PC-3 (cell line): ENCODE data around the gene SHROOM4. TPM values are rescaled to one million over a fixed set of nuclear protein-coding genes. Genes with fewer than 3 reads are reported as not detected.

Source experiments
- ATAC-seq: fragments of 200-7000 bp; cut with Tn5 transposase; 2 replicates; pipeline ENCODE4 v1.9.1; 2020; ENCODE audit warnings: mild to moderate bottlenecking, moderate library complexity
- BruUV-seq: library from RNA; stranded (reverse); fragments of 400-500 nt; replicated peaks from 2 replicates; lab custom pipeline; 2021; lab: Mats Ljungman, UMichigan
- CTCF ChIA-PET: fragments of 300-600 bp; sonication (Branson Sonifier 250); formaldehyde crosslinking; loops from one replicate; lab custom pipeline; 2022; ENCODE audit warnings: antibody characterized with exemption; lab: Charles Lee
- POLR2A ChIA-PET: fragments of 300-600 bp; sonication (Branson Sonifier 250); formaldehyde crosslinking; loops from one replicate; lab custom pipeline; 2022; ENCODE audit warnings: antibody characterized with exemption; ENCODE audit not compliant: unreplicated experiment; lab: Charles Lee
- DNase-seq: peaks from one replicate; pipeline ENCODE4 v3.0.0-alpha.2; 2015
- H2AFZ ChIP-seq: fragments of 300-600 bp; sonication (generic); 2 replicates; pipeline ENCODE4 v1.6.0; 2016; ENCODE audit warnings: antibody characterized with exemption, low read length
- H3F3A ChIP-seq: fragments of 300-600 bp; sonication (generic); one replicate; pipeline ENCODE4 v1.6.0; 2017; ENCODE audit warnings: antibody characterized with exemption, low read length, control low read depth, mild to moderate bottlenecking; ENCODE audit not compliant: unreplicated experiment
- H3K27ac ChIP-seq: fragments of 300-600 bp; sonication (generic); 2 replicates; pipeline ENCODE4 v1.5.1; 2016; ENCODE audit warnings: mild to moderate bottlenecking, low read length
- H3K27me3 ChIP-seq: fragments of 300-600 bp; sonication (generic); 2 replicates; pipeline ENCODE4 v1.6.1; 2016; ENCODE audit warnings: low read length, mixed read lengths
- H3K36me3 ChIP-seq: fragments of 300-600 bp; sonication (generic); 2 replicates; pipeline ENCODE4 v1.6.1; 2016; ENCODE audit warnings: low read depth, mixed run types, low read length, mixed read lengths
- H3K4me1 ChIP-seq: fragments of 300-600 bp; sonication (generic); 2 replicates; pipeline ENCODE4 v1.5.1; 2016; ENCODE audit warnings: low read length; ENCODE audit not compliant: insufficient read depth
- H3K4me2 ChIP-seq: fragments of 300-600 bp; sonication (generic); 2 replicates; pipeline ENCODE4 v1.6.0; 2016; ENCODE audit warnings: low read length
- H3K4me3 ChIP-seq: fragments of 300-600 bp; sonication (generic); 2 replicates; pipeline ENCODE4 v1.5.1; 2016; ENCODE audit warnings: mild to moderate bottlenecking, low read length, mixed read lengths
- H3K79me2 ChIP-seq: fragments of 300-600 bp; sonication (generic); 2 replicates; pipeline ENCODE4 v1.6.1; 2017; ENCODE audit warnings: low read length, mixed read lengths
- H3K9ac ChIP-seq: fragments of 300-600 bp; sonication (generic); 2 replicates; pipeline ENCODE4 v1.6.0; 2016; ENCODE audit warnings: mild to moderate bottlenecking, low read length
- H3K9me2 ChIP-seq: fragments of 300-600 bp; sonication (generic); replicated peaks from 2 replicates; pipeline ENCODE4 v1.6.1; 2016; ENCODE audit warnings: mixed run types, low read length, mixed read lengths
- H3K9me3 ChIP-seq: fragments of 300-600 bp; sonication (generic); 2 replicates; pipeline ENCODE4 v1.6.1; 2016; ENCODE audit warnings: low read length, mixed read lengths
- H4K20me1 ChIP-seq: fragments of 300-600 bp; sonication (generic); 2 replicates; pipeline ENCODE4 v1.6.1; 2016; ENCODE audit warnings: low read length, mixed read lengths
- CTCF ChIP-seq: fragments of 300-600 bp; sonication (generic); conservative IDR thresholded peaks from 2 replicates; pipeline ENCODE4 v1.5.1; 2017; ENCODE audit warnings: antibody characterized with exemption, low read depth, mild to moderate bottlenecking, low read length
- EZH2 ChIP-seq: fragments of 300-600 bp; sonication (generic); IDR thresholded peaks from one replicate; pipeline ENCODE4 v1.6.1; 2017; ENCODE audit warnings: antibody characterized with exemption, mild to moderate bottlenecking, low read length; ENCODE audit not compliant: unreplicated experiment
- EZH2phosphoT487 ChIP-seq: fragments of 300-600 bp; sonication (generic); IDR thresholded peaks from 2 replicates; pipeline ENCODE4 v1.6.1; 2018; ENCODE audit warnings: mild to moderate bottlenecking, antibody characterized with exemption, low read length, borderline replicate concordance
- intact Hi-C: fragments of 100-400 bp; cut with micrococcal nuclease; formaldehyde crosslinking; loops from 2 replicates; pipeline ENCODE4 v1.9.0; 2023
- total RNA-seq: library from RNA; depleted of rRNA; stranded (reverse); fragments of >200 nt; gene quantifications from 2 replicates; pipeline ENCODE4 v1.2.3, GENCODE V29; 2014

SHROOM4 gene
- total RNA-seq, 1 experiment from 2014 or later = not detected

GRCh38 chrX:50680990-50681389, 133.0 kb downstream of the SHROOM4 start:
- H3K4me2 ChIP-seq = no peak overlapping the region
- no peaks in the 10 kb centered on the region for H4K20me1 ChIP-seq
- intact Hi-C loops = no loop called here
- no peak overlapping the region for H3K9ac ChIP-seq
- H3K9me2 ChIP-seq = no peaks in the 10 kb centered on the region
- no peak for TF ChIP-seq EZH2
- no peak for TF ChIP-seq EZH2phosphoT487
- TF ChIP-seq CTCF = 0 out of 2 replicates have a peak, but pooled peaks have one; percentile 32
- BruUV-seq = no TSS peak
- no peaks in the 10 kb centered on the region for H3K9me3 ChIP-seq
- H3K4me1 ChIP-seq = no peaks in the 10 kb centered on the region
- no peaks in the 10 kb centered on the region for H3K27me3 ChIP-seq
- no peak overlapping the region for H3K4me3 ChIP-seq
- ChIA-PET POLR2A (no interaction called here), CTCF (no interaction called here)
- H3K79me2 ChIP-seq = no peaks in the 10 kb centered on the region
- H3K36me3 ChIP-seq = no peaks in the 10 kb centered on the region
- H3F3A ChIP-seq = no peaks in the 10 kb centered on the region
- DNase-seq = peak; percentile 7
- ATAC-seq = no peak
- no peak overlapping the region for H2AFZ ChIP-seq
- H3K27ac ChIP-seq = no peak overlapping the region

- ChIA-PET CTCF (no interaction called here), POLR2A (no interaction called here)
- H3K4me2 ChIP-seq = no peak overlapping the region
- ATAC-seq (no peak), DNase-seq (no peak)
- H3K4me1 ChIP-seq = no peaks in the 10 kb centered on the region
- H3K36me3 ChIP-seq = no peaks in the 10 kb centered on the region
- no peak overlapping the region for H2AFZ ChIP-seq
- H3K9me2 ChIP-seq = no peaks in the 10 kb centered on the region
- no peaks in the 10 kb centered on the region for H3K9me3 ChIP-seq
- no peak for TF ChIP-seq EZH2
- no peak for TF ChIP-seq CTCF
- no peak for TF ChIP-seq EZH2phosphoT487
- H4K20me1 ChIP-seq = no peaks in the 10 kb centered on the region
- H3K9ac ChIP-seq = no peak overlapping the region
- H3K27me3 ChIP-seq = peaks cover 5% of the 10 kb centered on the region; the same call in 1 of the 2 replicates
- no peaks in the 10 kb centered on the region for H3K79me2 ChIP-seq
- BruUV-seq = no TSS peak
- intact Hi-C loops = no loop called here
- H3K27ac ChIP-seq = no peak overlapping the region
- H3F3A ChIP-seq = no peaks in the 10 kb centered on the region
- H3K4me3 ChIP-seq = no peak overlapping the region
These were observed 136.2 kb downstream of the SHROOM4 start for GRCh38 chrX:50677789-50678188.

- intact Hi-C loops = no loop called here
- POLR2A ChIA-PET = no interaction called here
These were observed 142.3 kb downstream of the SHROOM4 start for GRCh38 chrX:50671661-50672060.

More at GRCh38 chrX:50671661-50672060, 142.3 kb downstream of the SHROOM4 start:
- Histone ChIP-seq H2AFZ (no peak overlapping the region), H3F3A (no peaks in the 10 kb centered on the region), H3K79me2 (no peaks in the 10 kb centered on the region), H3K4me3 (no peak overlapping the region), H3K36me3 (no peaks in the 10 kb centered on the region), H3K9me2 (no peaks in the 10 kb centered on the region), H3K27ac (no peak overlapping the region), H3K9me3 (no peaks in the 10 kb centered on the region), H3K4me2 (no peak overlapping the region), H3K9ac (no peak overlapping the region), H4K20me1 (no peaks in the 10 kb centered on the region), H3K4me1 (no peaks in the 10 kb centered on the region), H3K27me3 (peaks cover 5% of the 10 kb centered on the region; the same call in 1 of the 2 replicates)
- TF ChIP-seq EZH2 = no peak
- no peak for TF ChIP-seq CTCF
- TF ChIP-seq EZH2phosphoT487 = no peak
- no TSS peak for BruUV-seq
- no peak for ATAC-seq
- CTCF ChIA-PET = no interaction called here
- DNase-seq = no peak
